Activated naive CD4-positive, alpha-beta T cell treated with Interleukin-2 at 50 U/mL for 16 hours (primary cell): ENCODE data around the gene SNRNP200.

Experiments used
- DNase-seq: peaks from one replicate; pipeline ENCODE4 v3.0.0-alpha.2; 2020

Gene SNRNP200

DNA sequence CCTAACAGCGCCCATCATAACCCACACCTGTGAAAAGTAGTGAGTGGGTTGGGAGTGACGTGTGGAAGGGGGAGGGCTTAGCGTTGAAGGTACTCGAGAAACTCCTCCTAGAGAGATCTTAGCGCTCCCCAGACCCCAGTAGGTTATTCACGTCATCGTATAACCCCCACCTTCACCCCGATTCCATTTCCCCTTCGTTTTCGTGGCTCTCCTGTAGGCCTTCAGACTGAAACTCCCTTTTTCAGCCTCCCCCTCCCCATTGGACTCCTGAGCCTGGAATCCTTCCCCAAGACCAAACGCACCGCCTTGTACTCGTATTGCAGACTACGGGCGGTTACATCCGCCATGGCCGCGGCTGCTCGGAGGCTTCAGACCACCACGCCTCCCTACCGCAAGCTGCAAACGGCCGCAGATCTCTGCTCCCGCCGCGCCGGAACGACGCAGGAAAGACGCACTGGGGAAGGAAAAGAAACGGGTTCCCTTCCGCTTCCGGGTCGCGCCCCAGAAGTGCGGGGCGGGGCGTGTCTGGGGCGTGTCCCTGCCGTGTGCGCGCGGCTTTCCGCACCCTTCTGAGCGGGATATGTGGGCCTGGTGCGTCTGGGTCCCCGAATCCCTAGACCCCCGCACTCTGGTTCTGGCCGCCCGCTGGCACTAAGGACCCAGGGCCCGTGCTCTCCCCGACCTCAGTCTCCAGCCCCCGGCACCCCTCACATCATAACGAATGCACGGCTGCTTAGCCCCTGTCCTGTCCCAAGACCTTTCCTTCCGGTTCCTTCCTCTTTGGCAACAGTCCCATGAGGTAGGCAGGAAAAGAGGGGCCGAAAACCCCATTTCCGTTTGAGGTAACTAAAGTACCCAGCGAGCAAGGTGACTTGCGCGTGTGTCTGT is at the start of gene SNRNP200:
Gene SNRNP200, minus strand, starts transcription at position 456 of the 888 bp plus-strand sequence. Its CDS starts 109 bp downstream, at position 347.
- peak; percentile 92 for DNase-seq

DNA sequence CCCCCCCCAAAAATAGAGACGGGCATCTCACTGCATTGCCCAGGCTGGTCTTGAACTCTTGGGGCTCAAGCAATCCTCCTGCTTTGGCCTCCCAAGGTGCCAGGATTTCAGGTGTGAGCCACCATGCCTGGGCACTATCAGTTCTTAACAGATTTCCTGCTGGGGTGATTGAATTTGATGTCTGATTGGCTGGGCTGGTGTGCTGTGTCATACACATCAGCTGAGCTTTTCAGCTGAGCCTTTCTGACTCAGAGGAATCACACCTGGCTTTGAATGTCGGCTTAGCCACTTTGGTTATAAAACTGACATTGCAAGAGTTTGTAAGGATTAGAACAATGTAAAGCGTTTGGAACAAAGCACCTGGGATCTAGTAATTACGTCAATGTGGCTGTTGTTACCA is 49.1 kb upstream of the SNRNP200 start:
- DNase-seq: no peak

DNA sequence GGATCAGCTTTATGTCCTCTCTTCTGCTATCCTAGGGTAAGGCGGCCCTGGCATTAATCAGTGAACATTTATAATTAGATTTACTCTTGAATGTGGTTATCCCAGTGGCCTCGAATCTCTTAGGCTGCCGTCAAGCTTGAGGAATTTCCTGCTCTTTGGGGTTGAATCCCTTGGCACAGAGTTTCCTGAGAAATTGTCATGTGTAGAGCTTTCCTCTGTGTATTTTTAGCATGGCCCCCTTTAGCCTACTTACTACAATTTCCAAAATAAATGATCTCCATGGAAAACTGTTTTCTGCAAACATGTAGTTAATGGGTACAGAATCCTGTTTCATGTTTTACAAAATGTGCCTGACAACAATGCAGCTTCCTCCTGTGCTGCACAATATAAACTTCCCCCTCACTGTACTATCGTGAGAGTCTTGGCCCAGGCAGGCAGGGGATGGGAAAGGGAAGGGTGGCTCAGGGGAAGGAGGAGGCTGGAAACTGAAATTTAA is 48.3 kb upstream of the SNRNP200 start:
- no peak for DNase-seq

DNA sequence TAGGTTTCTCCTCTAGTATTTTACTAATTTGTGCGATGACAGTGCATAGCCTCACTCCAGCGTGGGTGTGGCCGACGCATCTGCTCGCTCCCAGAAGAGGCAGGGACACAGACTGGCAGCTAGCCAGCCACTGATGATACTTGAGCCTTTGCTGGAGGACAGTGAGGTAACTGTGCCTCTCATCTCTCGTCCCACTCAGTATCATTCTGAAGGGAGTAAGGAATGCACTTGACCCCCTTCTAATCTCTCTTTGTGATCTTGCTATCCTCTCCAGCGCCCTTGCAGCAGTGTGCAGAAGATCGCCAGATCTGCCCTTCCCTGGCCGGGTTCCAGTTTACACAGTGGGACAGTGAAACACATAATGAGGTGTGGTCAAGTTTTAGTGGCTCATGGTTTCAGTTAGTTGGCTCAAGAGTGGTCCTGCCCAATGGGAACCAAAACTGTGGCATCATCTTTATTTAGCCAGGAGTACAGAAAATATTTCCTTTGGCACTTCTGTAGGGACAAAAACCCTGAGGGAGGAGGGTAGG is 47.8 kb upstream of the SNRNP200 start:
- DNase-seq: no peak

DNA sequence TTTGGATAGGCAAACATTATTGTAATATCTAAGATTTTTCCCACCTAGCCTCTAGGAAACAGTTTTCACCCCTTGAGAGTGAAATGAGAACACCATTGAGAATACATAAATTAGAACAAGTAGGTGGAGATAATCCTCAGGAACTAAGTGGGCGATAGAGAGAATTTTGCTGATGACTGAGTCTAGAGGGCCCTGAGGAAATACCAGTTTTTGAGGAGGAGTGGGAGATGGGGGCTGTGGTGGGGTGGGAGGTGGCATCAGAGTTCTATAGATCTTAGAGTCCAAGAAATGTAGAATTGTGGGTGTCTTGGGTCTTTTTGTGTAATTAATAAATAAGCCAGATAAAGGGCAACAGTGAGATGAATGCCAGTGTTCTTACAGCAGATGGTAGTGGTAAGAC is 42.0 kb upstream of the SNRNP200 start:
- DNase-seq: no peak

DNA sequence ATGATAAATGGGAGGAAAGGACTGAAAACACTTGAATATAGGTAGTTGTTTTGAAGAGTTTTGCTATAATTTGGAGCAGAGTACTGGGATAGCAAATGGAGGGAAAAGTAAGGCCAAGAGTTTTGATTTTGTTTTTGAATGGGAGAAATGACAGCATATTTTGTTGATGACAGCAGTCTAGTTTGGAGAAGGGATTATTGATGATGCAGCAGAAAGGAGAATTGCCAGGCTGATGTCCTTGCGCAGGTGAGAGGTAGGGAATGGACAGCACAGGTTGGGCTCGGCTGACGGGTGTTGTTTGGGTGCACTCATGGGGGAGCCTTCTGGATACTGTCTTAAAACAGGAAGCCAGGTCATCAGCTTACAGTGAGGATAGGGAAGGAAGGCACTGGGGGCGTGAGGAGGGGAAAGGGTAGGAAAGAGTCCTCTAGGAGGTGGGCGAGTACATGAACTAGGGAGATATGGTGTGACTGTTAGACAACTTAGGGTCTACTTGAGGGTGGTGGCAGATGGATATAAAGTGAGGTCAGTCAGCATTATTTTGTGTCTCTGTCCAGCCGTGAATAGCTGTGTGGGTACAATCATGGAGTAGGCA is 40.6 kb upstream of the SNRNP200 start:
- no peak for DNase-seq

DNA sequence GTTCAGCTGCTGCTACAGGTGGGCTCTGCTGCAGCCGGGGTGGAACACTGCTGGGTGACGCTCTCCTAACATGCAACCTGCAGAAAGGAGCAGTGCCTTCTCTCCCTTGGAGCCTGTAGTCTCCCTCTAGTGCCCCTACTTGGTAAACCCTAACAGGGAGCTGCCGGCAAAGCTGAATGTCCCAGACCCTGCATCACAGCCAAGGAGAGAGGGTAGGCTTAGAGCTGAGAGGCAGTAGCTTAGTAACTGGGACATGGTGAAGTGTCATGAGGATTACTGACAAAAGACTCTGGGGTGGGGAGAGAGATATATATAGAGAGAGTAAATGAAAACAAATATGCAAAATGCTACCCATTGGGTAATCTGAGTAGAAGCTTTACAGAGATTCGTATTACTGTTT is 40.1 kb upstream of the SNRNP200 start:
- DNase-seq: peak; percentile 14

DNA sequence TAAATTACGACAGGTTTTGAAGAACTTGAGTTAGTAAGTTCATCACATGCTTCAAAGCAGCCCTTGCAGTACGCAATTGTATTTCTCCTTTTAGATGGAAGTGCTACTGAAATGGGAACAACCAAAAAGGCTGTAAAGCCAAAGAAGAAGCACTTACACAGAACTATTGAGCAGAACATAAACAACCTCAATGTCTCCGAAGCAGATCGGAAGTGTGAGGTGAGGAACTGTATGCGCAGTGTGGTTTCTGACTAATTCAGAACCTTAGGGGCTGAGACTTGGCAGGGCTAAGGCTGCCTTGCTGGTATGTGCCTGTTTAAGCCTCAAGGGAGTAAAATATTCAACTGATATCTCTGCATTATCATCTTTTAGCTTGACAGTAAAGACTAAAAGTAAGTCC is 38.7 kb upstream of the SNRNP200 start:
- peak; percentile 70 for DNase-seq

DNA sequence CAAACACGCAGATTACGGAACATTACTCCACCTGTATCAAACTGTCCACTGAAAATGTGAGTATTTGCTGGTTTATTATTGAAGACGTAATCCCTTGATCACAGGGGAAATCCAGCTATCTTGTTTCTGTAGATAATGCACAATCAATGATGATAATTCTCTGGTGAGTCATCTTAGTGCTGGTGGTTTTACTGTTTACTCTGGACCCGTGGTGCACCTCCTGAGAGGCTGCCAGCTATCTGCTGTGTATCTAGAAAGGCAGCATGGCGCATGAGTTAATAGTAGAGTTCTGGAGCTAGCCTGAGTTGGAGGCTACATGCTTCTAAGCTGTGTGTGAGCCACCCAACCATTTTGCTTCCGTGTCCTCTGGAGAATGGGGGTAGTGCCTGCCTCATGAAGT is 36.7 kb upstream of the SNRNP200 start:
- peak; percentile 68 for DNase-seq

DNA sequence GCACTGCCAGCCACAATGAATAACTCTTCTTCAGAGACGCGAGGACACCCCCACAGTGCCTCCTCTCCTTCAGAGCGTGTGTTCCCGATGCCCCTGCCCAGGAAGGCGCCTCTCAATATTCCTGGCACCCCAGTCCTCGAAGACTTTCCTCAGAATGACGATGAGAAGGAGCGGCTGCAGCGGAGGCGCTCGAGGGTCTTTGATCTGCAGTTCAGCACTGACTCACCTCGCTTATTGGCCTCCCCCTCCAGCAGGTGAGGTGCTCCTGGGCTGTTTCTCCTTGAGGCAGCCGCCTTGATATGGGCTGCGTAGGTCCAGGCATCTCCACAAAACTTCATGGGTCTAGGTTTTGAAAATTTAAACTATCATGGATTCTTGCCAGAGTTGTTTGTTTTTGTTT is 36.3 kb upstream of the SNRNP200 start:
- peak; percentile 9 for DNase-seq

DNA sequence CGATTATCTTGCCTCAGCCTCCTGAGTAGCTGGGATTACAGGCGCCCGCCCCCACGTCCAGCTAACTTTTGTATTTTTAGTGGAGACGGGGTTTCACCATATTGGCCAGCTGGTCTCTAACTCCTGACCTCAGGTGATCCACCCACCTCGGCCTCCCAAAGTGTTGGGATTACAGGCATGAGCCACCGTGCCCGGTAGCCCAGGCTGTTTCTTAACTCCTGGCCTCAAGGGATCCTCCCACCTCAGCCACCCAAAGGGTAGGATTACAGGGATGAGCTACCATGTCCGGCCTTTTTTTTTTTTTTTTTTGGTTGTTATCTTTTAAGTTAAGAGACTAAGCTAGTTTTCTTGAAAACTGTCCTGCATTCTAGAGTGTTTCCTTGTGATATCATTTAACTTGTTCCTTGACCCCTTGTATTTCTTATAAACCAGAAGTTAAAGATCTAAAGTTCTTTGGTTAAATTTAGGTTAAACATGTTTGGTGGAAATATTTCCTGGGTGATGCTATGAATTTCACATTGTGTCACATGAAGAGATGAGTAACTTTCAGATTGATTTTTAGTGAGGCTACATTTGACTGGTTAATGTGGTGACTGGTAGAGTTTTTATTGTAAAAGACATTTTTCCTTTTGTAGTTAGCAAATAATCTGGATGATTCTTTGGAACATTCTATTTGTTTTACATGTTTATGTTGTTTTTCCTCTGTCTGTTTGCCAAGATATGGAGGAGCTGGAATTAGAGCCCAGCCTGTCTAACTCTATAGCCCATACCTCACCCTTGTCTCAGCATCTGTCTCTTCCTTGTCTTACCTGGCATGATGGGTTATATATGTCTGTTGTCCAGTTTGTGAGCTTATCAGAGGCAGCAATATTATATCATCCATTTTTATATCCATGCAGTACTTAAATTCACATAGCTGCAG is 35.4 kb upstream of the SNRNP200 start:
- no peak for DNase-seq

DNA sequence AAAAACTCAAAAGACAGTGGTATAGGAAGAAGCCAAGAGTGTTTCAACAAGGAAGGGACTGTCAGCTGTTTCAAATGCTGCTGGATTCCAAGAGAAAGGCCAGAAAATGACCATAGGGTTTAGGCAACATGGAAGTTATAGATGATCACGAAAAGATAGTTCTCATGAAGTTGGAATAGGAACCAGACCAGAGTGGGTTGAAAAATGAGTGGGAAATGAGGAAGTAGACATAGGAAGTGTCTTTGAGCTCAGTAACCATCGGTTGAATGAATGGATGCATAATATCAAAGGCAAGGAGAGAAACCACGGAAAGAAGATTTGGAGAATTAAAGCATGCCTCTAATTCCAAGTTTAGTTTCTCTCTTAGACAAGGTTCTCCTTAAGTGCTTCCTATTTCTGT is 31.5 kb upstream of the SNRNP200 start:
- no peak for DNase-seq

DNA sequence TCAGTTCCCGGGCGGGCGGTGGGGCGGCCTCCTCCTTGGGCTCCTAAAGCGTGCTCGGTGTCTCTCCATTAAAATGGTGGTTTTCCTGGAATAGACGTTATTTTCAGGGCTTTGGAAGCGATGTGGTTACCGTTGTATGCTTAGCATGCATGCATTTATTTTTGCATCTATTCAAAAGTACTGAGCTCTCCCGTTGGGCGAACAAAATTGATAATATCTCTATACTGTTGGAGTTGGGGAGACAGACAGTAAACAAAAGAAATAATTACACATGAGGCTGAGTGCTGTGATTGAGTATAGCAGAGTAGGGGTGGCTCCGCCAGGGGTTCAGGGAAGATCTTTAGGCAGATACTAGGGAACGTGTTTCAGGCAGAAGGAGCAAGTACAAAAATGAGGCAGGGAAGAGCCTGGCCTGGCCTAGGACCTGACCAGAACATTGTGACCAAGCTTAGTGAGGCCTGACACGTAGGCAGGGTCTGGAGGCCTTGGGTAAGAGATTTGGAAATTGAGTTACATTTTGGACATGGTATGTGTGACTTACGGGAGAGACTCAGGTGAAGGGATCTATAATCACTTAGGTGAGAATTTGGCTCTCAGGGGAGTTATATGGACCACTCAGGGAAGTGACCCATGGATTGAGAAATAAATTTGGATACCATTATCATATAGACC is 30.9 kb upstream of the SNRNP200 start:
- no peak for DNase-seq

DNA sequence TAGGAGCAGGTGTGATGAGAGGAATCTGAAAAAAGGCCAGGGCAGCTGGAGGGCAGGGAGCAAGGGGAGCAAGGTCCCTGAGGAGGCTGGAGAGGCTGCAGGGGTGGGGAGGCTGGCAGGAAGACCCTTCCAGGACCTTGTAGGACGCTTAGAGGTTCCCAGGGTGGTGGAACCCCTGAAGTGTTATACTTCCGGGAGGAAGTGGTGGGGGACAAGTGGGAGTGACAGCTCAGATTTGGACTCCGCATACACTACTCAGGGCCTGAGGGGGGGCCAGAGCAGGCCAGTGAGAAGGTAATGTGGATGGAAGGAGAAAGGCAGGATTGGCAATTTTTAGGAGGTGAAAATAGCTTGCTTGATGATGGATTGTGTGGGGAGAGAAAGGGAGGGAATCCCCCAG is 28.4 kb upstream of the SNRNP200 start:
- no peak for DNase-seq

DNA sequence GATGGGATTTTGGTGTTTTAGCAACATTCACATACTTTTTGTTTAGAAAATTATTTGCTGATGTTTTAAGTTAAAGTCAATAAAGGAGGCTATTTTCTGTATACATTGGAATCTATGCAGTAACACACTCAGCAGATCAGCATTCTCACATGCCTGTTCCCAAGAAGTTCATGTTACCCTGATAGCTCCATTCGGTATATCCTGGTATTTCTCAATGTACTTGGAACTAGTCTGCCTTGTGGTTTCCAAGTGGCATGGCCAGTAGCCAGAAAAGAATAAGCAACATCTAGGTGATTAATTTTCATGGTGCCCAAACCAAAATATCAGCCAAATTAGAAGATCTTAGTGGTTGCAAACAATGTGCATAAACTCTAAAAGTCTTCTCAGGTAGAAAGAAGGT is 25.1 kb upstream of the SNRNP200 start:
- no peak for DNase-seq

DNA sequence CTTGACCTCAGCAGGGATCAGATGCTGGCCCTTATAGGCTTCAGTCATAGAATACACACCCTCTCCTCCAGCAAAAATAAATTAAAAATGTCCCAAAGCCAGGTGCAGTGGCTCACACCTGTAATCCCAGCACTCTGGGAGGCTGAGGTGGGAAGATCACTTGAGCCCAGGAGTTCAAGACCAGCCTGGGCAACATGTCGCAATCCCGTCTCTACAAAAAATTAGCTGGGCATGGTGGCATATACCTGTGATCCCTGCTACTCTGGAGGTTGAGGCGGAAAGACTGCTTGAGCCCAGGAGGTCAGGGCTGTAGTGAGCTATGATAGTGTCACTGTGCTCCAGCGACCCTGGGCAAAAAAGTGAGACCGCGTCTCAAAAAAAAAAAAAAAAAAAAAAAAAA is 24.5 kb upstream of the SNRNP200 start:
- no peak for DNase-seq

DNA sequence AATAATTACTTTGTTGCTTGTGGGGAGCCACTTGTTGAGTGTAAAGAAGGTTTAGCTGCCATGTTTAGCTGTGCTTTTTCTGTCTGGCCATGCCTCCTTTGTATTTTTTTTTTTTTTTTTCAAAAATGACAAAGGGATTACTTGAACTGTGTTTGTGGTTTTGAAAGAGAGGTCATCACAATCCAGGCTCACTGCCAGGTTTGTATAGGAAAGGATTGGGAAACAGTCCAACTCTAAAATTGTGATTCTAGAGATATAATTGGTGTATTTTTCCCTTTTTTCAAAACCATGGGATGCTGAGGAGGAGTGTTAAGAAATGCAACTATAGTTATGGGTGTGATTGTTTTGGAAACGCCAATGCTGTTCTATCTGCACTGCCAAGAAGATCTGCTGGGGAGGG is 24.1 kb upstream of the SNRNP200 start:
- DNase-seq: no peak

DNA sequence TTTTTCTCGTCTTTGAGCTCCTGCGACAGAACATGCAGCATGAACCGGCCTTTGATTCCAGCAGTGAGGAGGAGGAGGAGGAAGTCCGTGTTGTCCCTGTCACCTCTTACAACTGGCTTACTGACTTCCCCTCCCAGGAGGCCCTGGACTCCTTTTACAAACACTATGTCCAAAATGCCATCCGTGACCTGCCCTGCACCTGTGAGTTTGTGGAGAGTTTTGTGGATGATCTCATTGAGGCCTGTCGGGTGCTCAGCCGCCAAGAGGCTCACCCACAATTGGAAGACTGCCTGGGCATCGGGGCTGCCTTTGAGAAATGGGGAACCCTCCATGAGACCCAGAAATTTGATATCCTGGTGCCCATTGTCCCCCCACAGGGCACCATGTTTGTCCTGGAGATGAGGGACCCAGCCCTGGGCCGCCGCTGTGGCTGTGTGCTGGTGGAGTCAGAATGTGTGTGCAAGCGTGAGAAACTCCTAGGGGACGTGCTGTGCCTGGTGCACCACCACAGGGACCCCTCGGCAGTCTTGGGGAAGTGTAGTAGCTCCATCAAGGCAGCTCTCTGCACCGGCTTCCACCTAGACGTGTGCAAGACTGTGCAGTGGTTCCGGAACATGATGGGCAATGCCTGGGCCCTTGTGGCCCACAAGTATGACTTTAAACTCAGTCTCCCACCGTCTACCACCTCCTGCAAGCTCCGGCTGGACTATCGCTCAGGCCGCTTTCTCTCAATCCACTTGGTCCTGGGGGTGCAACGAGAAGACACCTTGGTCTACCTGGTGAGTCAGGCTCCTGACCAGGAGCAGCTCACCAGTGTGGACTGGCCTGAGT is 21.9 kb upstream of the SNRNP200 start:
- no peak for DNase-seq

DNA sequence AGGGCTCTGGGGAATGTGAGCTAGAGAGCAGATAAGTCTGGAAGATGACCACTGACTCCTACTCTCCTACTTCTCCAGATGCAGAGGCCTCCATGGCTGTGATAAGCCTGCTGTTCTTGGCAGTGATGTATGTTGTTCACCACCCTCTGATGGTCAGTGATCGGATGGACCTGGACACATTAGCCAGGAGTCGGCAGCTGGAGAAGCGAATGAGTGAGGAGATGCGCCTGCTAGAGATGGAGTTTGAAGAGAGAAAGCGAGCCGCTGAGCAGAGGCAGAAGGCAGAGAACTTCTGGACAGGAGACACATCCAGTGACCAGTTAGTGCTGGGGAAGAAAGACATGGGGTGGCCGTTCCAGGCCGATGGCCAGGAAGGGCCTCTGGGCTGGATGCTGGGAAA is 21.2 kb upstream of the SNRNP200 start:
- no peak for DNase-seq

DNA sequence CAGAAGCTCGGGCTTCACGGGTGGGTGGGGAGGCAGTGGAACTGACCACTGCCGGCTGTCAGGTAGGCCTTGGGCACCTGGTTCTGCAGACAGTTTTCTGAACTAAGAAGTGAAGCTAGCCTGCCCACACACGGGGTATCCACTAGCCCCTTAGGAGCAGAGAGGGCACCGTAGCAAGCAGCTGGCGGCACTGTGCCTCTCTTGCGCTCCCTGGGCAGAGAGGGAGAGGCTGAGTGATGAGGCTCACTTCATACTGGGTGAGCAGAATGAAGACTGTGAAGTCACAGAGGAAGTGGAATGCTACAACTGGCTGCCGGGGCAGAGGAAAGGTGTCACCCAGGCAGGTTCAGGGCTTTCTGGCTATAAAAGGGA is 20.5 kb upstream of the SNRNP200 start:
- peak; percentile 52 for DNase-seq
